Measurements from ENCODE around the gene GINS2.
A peak's percentile ranks its signal among the peaks of the same experiment; 100 is the strongest.

GINS2 gene

DNA sequence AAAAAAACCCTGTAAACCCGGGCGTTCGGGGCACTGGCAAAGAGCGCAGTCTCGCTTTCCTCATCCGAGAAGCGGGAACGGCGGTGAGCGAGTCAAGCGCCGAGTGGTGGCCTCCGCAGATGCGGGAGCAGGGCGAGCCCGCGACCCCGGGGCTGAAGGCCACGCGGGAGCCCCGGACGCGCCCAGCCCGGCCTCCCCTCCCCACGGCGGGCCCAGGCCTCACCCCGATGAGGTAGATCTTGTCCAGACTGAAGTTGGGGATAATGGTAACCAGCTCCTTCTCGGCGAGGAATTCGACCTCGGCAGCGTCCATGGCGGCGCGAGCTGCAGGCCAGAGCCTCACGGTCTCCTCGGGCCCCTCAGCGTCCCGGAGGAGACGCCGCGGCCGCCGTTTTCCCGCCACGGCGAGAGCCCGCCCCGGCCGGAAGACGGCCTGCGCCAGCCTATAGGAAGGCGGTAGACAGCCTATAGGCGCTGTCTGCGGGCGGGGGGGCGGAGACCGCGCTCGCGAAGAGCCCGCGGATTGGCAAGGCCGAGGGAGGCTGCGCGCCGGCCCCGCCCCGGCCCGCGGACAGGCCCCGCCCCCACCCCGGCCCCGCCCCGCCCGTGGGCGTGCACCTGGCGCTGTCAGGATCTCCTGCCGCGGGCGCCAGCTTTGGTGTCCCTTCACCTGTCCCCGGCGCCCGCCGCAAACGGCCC, at the start of gene GINS2:
Gene GINS2, minus strand, starts transcription at position 369 of the 699 bp plus-strand sequence. Its CDS starts 56 bp downstream, at position 313.
- peak; percentile 90 for DNase-seq

DNA sequence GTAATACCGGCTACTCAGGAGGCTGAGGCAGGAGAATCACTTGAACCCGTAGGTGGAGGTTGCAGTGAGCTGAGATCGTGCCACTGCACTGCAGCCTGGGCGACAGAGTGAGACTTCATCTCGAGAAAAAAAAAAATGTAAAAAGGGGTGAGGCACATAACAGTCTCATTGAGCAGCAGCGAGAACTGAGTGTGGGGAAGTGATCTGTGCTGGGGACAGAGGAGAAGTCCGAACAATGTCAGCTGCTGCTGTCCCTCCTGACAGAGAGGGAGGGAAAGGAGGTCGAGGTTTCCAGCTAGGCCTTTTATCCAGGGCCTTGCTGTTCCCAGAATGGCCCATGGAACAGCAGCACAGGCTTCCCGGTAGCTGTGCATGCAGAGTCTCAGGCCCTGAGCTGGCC, 48.2 kb upstream of the GINS2 start:
- DNase-seq = no peak

DNA sequence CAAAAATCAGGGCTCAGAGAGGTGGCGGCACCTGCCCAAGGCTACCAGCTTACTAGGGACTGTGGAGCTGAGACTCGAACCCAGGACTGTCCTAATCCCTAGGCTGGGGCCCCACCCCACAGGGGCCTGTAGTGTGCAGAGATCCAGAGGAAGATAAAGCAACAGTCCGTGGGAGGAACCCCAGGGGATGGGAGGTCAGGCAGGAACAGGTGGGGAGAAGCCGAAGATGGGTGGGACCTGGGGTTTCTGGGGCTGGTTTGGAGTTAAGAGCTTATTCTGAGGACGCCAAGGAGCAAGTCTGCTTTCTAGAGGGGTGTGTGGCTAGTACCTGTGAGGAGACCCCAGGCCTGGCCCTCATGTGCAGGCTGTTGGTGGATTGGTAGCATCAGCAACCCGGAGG, 47.2 kb upstream of the GINS2 start:
- DNase-seq = no peak

DNA sequence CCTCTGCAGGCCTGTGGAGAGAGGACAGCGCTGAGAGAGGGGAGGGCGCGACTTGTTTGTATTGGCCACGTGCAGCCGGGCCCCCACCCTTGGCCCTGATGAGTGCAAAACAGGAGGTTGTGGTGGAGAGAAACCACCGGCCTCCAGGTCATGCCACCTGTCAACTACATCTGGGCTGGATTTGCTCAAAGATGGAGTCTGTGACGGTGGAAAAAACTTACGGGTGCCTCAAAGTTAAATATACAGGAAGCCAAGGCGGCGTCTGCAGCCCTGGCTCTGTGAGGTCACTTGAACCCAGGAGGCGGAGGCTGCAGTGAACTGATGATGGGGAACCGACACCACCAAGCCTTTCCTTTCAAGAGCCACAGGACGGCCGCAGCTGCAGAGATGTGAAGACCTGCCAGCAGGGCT, 46.5 kb upstream of the GINS2 start:
- DNase-seq = peak; percentile 57

DNA sequence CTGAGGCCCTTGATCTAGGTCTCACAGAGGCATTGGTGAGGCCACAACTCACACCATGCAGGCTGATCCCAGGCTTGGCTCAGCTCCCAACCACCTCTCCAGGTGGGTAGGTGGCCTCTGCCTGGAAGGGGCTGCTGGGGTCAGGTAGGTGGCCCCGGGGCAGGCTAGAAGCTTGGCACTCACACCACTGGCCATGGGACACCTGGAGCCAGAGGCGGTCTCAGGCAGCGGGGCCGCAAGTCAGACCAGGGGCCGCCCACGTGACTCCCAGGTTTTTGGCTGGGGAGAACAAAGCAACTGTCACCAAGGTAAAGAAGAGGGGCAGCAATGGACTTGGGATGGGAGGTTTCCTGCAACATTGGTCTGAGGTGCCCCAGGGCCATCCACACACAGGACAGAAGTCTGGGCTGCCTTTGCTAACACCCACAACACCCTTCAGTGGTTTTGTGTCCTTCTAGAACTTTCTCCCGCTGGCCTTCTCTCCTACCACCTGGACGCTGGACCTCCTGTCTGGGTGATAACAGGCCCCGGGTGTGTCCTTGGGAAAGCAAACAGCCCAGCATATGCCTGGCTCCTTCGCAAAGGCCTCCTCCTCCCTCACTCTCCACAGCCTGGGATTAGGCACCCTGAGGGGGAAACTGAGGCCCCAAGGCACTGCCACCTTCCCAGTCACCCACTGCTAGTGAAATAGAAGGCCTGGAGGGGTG, 45.7 kb upstream of the GINS2 start:
- no peak for DNase-seq

DNA sequence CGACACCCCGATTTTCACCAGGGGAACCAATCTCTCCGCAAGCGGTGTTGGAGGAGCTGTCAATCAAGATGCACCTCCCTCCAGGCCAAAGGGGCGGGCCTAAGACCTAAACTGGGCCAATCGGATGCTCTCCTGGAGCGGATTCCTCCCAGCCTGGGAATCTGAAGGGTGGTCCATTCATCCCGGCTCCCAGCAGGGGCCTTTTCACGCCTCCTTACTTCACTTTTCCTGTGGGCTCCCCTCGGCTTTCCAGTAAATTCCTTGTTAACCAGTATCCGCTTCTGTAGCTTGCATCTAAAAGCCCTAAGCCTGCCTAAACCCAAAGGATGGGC, 45.1 kb upstream of the GINS2 start:
- DNase-seq = no peak

DNA sequence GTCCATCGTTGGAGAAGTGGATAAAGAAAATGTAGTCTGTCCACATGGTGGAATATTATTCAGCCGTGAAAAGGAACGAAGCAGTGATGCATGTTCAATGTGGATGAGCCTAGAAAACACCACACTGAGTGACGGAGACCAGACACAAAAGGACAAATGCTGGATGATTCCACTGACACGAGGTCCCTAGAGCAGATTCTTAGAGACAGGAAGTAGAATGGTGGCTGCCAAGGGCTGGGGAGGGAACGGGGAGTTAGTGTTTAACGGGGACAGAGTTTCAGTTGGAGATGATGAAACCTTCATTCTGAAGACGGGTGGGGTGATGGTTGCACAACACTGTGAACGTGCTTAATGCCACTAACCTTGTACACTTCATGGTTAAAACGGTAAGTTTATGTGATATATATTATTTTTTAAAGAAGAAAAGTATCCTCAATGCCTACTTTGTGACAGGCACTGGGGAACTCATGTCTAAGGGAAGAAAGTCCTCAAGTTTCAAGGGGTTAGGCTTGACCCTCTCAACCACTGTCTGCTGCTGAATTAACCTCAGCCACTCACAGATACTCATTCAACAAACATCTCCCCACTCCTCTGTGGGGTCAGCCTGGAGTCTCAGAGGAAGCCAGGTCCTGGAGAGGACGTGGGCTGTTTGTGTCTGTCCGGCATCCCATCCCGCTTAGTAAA, 44.5 kb upstream of the GINS2 start:
- DNase-seq = no peak

DNA sequence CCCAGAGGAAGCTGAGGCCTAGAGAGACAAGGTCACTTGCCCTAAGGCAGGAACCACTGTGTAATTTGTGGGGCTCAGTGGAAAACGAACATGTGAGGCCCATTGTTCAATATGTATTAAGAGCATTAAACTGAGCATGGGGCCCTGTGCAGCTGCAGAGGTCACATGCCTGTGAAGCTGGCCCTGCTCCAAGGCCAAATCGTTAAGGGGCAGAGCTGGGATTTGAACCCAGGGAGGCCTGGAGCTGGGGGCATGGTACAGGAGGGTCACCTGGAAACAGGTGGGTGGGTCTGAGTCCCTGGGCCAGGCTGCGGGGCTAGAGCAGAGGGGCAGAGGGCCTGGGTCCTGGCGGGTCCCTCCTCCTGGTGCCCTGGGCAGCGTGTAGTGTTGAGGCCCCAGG, 42.4 kb upstream of the GINS2 start:
- DNase-seq = no peak

DNA sequence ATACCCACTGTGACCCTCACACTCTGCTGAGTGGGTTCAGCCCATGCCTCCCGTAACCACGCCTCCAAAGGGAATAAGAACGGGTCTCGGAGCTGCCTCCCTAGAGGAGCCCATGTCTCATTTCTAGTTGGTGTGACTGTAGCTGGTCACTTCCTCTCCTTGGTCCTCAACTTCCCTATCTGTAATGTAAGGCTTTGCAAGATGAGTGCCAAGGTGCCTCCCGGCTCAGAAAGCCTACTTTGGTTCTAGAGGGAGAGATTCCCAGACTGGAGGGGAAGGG, 41.4 kb upstream of the GINS2 start:
- no peak for DNase-seq

DNA sequence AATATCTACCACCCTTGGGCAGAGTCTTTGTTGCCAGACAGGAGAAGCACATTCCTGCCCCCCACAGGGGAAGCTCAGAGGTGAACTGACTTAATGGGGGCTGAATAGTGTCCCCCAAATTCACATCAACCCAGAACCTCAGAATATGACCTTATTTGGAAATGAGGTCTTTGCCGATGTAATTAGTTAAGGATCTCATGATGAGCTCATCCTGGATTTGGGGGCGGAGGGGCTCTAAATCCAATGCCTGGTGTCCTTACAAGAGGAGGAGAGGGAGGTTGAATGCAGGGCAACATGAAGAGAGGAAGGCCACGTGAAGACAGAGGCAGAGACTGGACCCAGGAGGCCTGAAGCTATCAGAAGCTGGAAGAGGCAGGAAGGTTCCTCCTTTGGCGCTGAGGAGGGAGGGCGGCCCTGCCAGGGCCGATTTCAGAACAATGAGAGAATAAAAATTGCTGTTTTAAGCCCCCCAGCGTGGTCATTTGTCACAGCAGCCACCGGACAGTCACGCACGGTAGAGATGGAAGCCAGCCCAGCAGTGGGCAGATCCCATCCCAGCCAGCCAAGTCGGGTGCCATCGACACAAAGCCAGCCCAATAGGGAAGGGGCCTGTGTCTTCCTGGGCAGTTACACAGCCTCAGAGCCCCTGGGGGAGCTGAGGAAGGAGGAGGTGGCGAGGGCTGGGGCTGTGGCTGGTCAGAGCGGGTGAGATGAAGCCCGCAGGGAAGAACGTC, 40.9 kb upstream of the GINS2 start:
- no peak for DNase-seq

DNA sequence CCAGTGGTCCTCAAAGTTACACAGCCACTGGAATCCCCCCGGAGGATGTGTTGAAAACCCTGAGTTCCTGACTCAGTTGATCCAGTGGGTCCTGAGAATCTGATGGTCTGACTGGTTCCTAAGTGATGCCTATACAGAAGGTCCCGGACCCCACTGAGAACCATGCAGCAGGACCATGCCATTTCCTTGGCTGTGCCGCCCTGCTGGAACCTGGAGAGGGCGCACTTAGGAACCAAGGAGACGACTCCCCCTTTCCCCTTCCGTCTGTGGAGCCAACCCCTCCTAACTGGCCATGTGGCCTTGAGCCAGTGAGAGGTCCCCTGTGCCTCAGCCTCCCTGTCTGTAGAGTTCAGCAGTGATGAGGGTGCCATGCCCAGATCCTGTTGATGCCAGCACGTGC, 40.1 kb upstream of the GINS2 start:
- DNase-seq = no peak

DNA sequence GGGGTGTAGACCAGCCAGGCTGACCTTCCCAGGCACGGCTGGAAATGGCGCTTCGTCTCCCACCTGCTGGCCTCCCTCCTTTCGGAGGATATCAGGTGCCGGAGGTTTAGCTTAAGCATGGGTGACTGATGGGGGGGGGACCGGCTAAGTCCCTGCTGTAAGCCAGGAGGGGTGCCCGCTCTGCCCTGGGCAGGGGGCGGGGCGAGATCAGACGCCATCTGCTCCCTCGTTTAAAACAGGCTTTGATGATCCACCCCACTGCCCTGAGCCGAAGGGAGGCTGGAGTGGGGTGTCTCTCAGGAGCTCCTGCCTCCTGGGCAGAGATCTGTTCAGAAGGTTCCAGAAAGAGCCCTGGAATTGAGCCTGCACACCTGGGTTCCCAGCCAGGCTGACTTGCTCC, 36.2 kb upstream of the GINS2 start:
- DNase-seq = no peak

DNA sequence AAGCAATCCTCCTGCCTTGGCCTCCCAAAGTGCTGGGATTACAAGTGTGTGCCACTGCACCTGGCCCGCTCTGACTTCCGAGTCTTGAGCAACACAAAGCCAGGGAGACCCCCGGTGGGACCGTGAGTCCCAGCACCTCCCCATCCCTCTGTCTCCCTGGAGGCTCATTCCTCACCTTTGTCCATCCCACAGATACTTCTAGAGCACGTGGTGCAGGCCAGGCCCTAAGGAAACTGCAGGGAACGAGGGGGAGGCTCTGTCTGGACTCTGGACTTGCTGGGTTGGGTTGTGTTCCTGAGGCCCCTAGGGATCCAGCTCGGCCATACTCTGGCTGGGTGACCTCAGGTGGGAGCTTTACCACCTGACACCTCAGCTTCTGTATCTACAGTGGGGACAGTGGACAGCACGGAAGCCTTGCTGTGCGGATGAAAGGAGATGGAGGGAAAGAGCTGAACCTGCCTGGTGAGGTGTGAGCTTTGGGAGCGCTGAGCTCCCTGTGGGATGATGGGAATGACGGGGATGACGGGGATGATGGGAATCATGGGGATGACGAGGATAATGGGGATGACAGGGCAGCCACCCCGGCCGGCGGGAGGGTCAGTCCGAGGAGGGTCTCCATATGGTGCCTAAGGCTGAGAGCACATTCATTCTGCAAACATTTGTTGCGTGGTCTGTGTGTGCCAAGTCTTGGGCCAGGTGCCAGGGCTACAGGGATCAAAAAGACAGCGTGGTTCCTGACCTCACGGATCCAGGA, 35.5 kb upstream of the GINS2 start:
- DNase-seq = no peak

DNA sequence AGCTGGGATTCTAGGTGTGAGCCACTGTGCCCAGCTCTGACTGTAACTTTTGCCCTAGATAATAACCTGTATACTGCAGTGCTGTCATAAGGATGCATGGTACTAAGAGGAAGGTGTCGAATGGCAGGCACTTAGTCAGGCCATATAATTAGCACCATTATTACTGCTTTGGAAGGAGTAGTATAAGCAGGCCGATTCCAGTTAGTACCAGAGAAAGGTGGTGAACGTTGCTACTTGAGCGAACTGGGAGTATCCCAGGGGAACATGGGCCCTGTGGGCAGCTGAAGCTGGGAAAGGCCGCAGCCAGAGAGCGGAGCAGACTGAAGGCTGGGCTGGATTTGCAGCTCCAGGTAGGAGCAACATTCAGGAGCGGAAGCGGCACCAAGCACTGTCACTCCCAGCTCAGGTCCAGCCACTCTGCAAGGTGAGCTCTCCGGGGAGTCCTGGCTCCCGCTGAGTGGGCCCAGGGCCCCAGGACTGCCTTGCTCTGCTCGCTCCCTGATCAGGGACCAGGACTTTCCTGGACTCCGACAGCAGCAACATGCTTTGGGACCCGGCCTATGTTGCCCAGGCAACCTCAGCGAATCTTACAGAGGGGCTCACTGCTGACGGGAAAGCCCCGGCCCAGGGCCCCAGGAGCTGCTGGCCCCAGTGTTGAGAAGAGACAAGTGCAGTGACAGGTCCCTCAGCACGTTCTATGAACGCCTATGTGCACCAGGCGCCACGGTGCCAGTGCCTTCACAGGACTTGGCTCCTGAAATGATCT, 33.6 kb upstream of the GINS2 start:
- DNase-seq = no peak

DNA sequence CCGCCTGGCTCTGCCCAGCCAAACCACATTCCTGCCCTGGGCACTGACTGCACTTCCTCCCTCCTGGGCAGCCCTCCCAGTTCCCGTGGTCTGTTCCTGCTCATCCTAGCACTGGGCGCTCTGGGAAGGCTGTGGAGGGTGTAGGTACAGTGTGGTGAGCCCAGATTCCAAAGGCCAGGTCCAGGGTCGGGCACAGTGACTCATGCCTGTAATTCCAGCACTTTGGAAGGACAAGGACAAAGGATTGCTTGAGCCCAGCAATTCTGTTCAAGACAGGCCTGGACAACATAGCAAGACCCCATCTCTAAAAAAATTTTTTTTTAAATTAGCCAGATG, 31.5 kb upstream of the GINS2 start:
- no peak for DNase-seq

DNA sequence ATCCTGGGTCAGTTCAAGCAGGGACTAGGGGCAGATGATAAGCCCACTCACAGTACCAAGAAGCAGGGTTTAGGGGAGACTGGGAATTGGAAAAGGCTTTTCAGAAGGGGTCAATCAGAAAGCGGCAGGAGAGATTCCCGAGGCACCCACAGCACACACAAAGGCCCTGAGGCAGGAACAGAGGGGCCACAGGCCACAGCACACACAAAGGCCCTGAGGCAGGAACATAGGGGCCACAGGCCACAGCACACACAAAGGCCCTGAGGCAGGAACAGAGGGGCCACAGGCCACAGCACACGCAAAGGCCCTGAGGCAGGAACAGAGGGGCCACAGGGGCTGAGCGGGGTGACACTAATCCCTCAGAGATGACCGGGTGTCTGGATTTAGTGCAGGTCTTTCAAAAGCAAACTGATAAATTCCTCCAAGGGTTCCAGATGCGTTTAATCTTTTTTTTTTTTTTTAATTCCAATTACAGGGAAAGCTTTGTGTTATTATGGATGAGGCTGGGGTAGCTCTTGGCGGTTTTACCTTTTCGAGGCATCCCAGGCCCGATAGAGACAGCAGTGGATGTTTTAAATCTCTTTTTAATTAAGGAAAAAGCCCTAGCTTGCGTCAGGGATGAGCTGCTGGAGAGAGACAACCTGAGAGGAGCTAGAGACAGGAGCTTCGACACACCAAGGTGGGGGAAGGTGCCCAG, 31.0 kb upstream of the GINS2 start:
- DNase-seq = no peak

DNA sequence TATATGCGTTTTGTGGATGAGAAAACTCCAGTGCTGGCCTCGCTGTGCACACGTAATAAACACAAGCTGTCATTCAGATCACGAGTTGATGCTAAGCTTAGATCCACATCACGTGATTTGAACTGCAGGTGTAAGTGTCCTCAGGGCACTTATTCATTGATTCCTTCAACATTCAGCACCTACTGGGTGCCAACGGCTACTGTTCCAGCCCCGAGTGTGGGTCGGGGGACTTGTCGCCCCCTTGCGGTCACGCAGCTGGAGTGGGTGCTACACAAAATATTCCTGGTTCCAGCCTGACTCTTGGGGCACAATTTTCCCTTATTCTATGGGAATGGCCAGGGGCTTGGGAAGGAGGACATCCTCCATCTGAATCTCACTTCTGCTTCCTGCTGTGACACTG, 29.9 kb upstream of the GINS2 start:
- DNase-seq = no peak

DNA sequence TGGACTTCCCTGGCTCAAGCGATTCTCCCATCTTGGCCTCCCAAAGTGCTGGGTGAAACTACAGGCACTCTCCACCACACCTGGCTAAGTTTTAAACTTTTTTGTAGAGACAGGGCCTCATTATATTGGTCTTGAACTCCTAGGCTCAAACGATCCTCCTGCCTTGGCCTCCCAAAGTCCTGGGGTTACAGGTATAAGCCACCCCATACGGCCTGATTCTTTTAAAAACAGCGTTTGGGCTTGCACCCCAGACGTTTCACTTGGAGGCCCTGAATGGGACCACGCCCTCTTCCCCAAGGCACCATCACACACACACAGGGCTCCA, 29.4 kb upstream of the GINS2 start:
- no peak for DNase-seq

DNA sequence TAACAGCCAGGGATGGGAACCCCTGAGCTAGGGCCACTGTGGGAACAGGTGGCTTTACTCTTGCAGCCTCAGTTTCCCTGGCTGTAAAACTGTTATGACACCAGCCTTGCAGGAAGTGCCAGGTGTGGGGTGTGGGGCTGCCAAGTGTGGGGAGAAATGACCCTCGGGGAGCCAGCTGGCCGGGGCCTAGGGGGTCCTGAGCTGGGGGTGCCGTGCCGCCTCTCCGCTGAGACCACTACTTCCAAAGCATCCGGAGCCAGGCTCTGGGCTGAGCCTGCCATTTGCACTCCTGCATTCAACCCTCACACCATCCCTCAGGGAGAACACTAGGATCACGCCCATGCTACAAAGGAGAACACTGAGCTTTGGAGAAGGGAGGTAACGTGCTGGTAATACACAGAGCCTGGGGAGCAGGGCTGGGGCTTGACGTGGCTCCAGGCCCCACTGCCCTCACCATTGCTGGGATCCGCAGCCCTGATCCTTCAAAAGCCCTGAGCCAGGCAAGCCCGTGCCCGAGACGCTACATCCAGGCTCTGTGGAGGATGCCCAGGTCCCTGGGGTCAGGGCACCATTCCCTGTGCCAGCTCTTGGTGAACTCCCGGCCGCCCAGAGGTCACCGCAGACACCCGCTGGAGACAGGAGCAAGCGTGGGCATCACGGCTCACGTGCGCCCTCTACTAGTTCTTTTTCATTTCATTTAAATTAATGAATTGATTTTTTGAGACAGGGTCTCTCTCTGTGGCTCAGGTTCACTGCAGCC, 28.8 kb upstream of the GINS2 start:
- peak; percentile 6 for DNase-seq

DNA sequence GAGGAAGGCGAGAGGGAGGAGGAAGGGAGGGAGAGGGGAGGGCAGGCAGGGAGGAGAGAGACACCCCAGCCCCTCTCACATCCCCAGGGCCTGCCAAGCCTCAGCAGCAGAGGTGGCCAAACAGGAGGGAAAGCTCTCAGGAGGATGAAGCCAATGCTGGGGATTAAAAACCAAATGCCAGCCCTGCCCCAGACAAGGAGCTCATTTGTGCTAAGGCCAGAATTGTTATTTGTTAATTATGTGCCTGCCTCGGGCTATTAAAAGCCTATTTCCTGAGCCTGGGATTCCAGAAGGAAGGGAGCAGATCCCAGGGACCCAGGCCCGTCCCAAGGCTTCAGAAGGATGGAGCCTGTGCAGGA, 27.9 kb upstream of the GINS2 start:
- DNase-seq = no peak

DNA sequence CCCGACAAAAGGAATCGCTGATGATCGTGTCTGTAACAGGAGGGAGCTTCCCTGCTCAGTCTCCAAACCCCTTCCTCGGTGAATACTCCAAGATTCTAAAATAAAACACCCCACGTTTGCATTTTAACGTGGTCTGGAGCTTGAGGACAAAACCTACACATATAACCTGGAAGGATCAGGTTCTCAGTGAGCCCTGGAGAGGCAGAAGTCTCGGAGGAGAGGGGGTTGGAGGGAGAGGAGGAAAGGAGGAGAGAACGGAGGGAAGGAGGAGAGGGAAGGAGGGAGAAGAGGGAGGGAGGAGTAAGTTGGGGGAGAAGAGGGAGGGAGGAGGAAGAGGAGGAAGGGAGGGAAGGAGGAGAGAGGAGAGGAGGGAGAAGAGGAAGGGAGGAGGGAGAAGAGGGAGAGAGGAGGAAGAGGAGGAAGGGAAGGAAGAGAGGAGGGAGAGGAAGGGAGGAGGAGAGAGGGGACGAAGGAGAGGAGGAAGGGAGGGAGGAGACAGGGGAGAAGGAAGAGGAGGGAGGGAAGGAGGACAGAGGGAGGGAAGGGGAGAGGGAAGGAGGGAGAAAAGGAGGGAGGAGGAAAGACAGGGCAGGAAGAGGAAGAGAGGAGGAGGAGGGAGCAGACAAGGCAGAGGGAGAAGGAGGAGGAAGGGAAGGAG, 27.4 kb upstream of the GINS2 start:
- no peak for DNase-seq
